ENCODE data around the gene SHISA5. TPM values are rescaled to one million over a fixed set of nuclear protein-coding genes. Genes with fewer than 3 reads are reported as not detected.

Gene SHISA5
- total and polyA plus RNA-seq, 4 donors: 40.9 to 123 (median 120) TPM

DNA sequence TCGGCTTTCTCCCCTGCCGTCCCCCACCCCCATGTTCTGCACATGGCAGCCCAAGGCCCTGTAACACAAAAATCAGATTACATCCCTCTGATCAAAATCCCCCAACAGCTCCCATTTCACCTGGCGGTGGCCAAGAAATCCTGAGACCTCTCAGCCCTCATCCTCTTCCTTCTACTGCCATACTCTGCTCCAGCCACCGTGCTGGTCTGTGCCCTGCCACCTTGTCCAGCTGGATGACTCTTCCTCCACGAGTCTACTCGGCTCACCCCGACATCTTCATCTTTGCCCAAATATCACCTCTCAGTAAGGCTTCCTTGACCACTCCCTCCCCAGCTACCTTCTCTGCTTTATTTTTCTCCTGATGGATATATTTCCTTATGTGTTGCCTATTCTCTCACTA, 67.1 kb downstream of the SHISA5 start:
- H3K27ac ChIP-seq (ENCODE audit: low read depth, low read length): no peak overlapping the region
- 90% methylated on average over 5 of the region's 7 CpGs for WGBS (ENCODE audit: insufficient coverage)

DNA sequence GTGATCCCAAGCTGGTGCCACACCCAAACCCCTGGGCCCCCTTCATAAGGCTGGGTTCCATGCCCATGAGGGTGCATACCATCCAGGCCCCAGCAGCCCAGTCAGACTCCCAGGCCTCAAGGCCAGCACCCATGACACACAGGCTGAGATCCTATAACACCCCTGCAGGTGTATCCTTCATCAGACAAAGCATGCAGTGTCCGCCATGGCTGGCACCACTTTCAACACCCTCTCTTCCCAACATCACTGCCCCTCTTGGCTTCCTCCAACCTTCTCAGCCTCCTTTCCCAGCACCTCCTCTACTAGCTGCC, 67.5 kb downstream of the SHISA5 start:
- H3K27me3 ChIP-seq (ENCODE audit: control insufficient read depth, insufficient read depth, low read length): no peaks in the 10 kb centered on the region
- H3K27ac ChIP-seq (ENCODE audit: low read depth, low read length): no peak overlapping the region
- DNase-seq (ENCODE audit: low read depth in 4 of 6, low spot score in 6 of 6): no peak
- peaks cover 24% of the 10 kb centered on the region for H3K4me1 ChIP-seq (ENCODE audit: control insufficient read depth, insufficient read depth, low read length)
- WGBS (ENCODE audit: insufficient coverage): 0% methylated on average over 1 of the region's 1 CpG
- H3K4me3 ChIP-seq (ENCODE audit: low read depth, low read length): no peak overlapping the region
- H3K36me3 ChIP-seq (ENCODE audit: control insufficient read depth, insufficient read depth, low read length): peaks cover 30% of the 10 kb centered on the region
- H3K9me3 ChIP-seq (ENCODE audit: control insufficient read depth, insufficient read depth, low read length): no peaks in the 10 kb centered on the region

More for the DNA sequence above, 67.1 kb downstream of the SHISA5 start:
- Histone ChIP-seq H3K4me3 (ENCODE audit: low read depth, low read length) (no peak overlapping the region), H3K4me1 (ENCODE audit: control insufficient read depth, insufficient read depth, low read length) (peaks cover 24% of the 10 kb centered on the region), H3K27me3 (ENCODE audit: control insufficient read depth, insufficient read depth, low read length) (no peaks in the 10 kb centered on the region), H3K36me3 (ENCODE audit: control insufficient read depth, insufficient read depth, low read length) (peaks cover 28% of the 10 kb centered on the region), H3K9me3 (ENCODE audit: control insufficient read depth, insufficient read depth, low read length) (no peaks in the 10 kb centered on the region)
- no peak for DNase-seq (ENCODE audit: low read depth in 4 of 6, low spot score in 6 of 6)

DNA sequence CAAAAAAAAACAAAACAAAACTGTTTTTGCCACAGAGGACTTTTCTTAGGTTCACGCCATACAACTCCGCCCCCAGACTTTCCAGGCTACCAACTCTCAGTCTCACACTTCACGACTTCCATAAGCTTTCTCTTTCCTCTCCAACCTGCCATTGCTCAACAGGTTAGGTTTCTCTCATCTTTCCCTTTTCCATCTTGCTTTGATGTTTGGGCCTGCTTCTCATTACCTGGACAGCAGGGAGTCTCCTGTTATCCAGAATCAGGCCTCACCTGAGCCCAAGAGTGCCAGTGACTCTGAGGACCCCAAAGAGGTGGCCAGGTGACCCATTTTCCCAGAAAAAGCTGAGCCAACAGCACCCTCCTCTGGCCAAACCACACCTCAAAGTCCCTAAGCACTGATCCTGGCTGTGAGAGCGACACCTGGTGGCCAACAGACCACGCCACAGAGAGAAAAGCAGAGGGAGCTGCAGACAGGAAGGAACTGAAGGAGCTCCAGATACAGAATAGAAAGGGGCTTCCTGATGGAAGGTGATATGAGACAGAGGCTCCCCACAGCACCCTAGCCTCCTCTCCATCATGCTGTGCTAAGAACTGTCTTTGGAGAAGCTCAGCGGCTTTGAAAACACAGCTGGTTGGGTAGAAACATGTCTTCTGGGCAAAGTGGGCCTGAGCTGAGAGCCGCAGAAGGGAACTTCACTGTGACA, 68.0 kb downstream of the SHISA5 start:
- H3K27me3 ChIP-seq (ENCODE audit: control insufficient read depth, insufficient read depth, low read length): no peaks in the 10 kb centered on the region
- no peak overlapping the region for H3K4me3 ChIP-seq (ENCODE audit: low read depth, low read length)
- peak in 4 of 6 donors; percentile 81 to 96 (median 89) for DNase-seq (ENCODE audit: low read depth in 4 of 6, low spot score in 6 of 6)
- H3K27ac ChIP-seq (ENCODE audit: low read depth, low read length): no peak overlapping the region
- H3K36me3 ChIP-seq (ENCODE audit: control insufficient read depth, insufficient read depth, low read length): peaks cover 35% of the 10 kb centered on the region
- no peaks in the 10 kb centered on the region for H3K9me3 ChIP-seq (ENCODE audit: control insufficient read depth, insufficient read depth, low read length)
- H3K4me1 ChIP-seq (ENCODE audit: control insufficient read depth, insufficient read depth, low read length): peaks cover 19% of the 10 kb centered on the region
- 70% methylated on average over 5 of the region's 7 CpGs for WGBS (ENCODE audit: insufficient coverage)

DNA sequence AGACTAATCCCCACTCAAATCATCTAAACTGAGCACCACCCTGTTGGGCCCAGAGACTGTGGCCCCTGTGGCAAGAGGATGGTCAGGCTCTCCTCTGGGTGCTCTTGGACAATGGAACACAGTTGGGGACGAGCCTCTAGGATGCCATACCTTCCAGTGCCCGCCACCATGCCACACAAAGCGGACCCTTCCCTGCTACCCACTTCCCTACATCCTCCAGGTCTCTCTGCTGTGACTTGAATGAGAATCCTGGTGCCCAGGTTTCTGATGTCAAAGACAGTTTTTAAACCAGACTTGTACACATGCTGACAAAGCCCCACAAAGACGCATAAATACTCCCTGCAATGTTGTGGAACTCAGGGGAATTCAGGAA, 68.8 kb downstream of the SHISA5 start:
- peaks cover 35% of the 10 kb centered on the region for H3K36me3 ChIP-seq (ENCODE audit: control insufficient read depth, insufficient read depth, low read length)
- WGBS (ENCODE audit: insufficient coverage): 100% methylated on average over 2 of the region's 4 CpGs
- no peak for DNase-seq (ENCODE audit: low read depth in 4 of 6, low spot score in 6 of 6)
- H3K4me3 ChIP-seq (ENCODE audit: low read depth, low read length): no peak overlapping the region
- H3K4me1 ChIP-seq (ENCODE audit: control insufficient read depth, insufficient read depth, low read length): peaks cover 20% of the 10 kb centered on the region
- H3K27ac ChIP-seq (ENCODE audit: low read depth, low read length): no peak overlapping the region
- no peaks in the 10 kb centered on the region for H3K27me3 ChIP-seq (ENCODE audit: control insufficient read depth, insufficient read depth, low read length)
- H3K9me3 ChIP-seq (ENCODE audit: control insufficient read depth, insufficient read depth, low read length): no peaks in the 10 kb centered on the region

DNA sequence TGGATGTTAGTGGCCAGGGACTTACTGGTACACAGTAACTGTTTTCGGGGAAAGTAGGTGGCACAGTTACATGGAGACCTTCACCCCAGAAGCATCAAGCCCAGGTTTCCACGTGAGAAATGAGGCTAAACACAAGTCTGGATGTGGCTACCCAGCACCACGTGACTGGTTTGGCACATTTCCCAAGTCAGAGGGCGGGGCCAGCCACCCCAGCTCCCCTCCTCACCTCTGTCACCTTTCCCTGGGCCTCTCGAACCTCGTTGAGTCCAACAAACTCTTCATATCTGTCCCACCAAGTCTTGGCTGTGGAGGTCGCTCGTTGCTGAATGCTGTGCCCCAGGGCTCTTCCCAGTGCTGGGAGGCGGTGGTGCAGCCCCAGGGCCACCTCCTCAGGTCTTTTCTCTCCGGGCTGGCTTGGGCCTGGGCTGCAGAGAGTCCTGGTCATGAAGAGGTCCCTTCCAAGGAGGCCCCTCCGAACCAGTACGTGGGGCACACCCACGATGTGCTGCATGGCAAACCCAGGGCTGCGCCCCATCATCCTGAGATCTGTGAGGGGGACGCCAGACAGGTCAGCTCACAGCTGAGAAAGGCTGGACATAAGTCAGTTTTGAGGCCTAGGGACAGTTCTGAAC, 69.3 kb downstream of the SHISA5 start:
- H3K4me3 ChIP-seq (ENCODE audit: low read depth, low read length): no peak overlapping the region
- WGBS (ENCODE audit: insufficient coverage): 90% methylated on average over 15 of the region's 15 CpGs
- H3K4me1 ChIP-seq (ENCODE audit: control insufficient read depth, insufficient read depth, low read length): peaks cover 23% of the 10 kb centered on the region
- DNase-seq (ENCODE audit: low read depth in 4 of 6, low spot score in 6 of 6): no peak
- H3K36me3 ChIP-seq (ENCODE audit: control insufficient read depth, insufficient read depth, low read length): peaks cover 35% of the 10 kb centered on the region
- H3K27me3 ChIP-seq (ENCODE audit: control insufficient read depth, insufficient read depth, low read length): no peaks in the 10 kb centered on the region
- no peaks in the 10 kb centered on the region for H3K9me3 ChIP-seq (ENCODE audit: control insufficient read depth, insufficient read depth, low read length)
- peak overlapping the region; percentile 29 for H3K27ac ChIP-seq (ENCODE audit: low read depth, low read length)

DNA sequence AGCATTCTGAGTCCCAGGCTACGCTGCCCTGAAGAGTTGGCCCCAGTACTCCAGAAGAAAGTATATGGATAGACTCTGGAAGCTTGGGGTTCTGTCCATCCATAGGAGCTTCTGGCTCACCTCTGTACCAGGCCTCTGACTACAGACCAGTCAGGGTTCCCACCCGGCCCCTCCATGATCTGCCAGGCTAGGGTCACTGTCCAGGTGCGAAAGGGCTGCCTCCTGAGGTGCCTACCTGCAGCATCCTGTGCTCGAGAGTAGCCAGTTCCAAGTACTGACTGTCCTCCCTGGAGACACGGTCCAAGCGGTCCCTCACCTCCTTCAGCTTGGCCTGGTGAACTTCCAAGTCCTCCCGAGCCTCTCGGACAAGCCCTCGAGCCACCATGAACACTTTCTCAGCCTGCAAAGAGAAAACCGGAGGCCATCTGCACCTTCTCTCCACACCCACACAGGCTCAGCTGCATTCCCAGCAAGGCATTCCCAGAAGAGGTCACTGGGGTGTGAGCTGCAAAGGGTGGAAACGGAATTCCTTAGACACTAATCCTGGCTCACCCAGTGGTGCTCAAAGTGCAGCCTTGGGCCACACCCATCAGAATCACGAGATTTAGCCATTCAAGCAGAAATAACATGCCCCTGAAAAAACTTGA, 70.4 kb downstream of the SHISA5 start:
- Histone ChIP-seq H3K9me3 (ENCODE audit: control insufficient read depth, insufficient read depth, low read length) (no peaks in the 10 kb centered on the region), H3K36me3 (ENCODE audit: control insufficient read depth, insufficient read depth, low read length) (peaks cover 35% of the 10 kb centered on the region), H3K4me3 (ENCODE audit: low read depth, low read length) (no peak overlapping the region), H3K27me3 (ENCODE audit: control insufficient read depth, insufficient read depth, low read length) (no peaks in the 10 kb centered on the region), H3K27ac (ENCODE audit: low read depth, low read length) (peak overlapping the region; percentile 52), H3K4me1 (ENCODE audit: control insufficient read depth, insufficient read depth, low read length) (peaks cover 16% of the 10 kb centered on the region)
- 92% methylated on average over 11 of the region's 12 CpGs for WGBS (ENCODE audit: insufficient coverage)
- DNase-seq (ENCODE audit: low read depth in 4 of 6, low spot score in 6 of 6): peak in 1 of 6 donors; percentile 34

DNA sequence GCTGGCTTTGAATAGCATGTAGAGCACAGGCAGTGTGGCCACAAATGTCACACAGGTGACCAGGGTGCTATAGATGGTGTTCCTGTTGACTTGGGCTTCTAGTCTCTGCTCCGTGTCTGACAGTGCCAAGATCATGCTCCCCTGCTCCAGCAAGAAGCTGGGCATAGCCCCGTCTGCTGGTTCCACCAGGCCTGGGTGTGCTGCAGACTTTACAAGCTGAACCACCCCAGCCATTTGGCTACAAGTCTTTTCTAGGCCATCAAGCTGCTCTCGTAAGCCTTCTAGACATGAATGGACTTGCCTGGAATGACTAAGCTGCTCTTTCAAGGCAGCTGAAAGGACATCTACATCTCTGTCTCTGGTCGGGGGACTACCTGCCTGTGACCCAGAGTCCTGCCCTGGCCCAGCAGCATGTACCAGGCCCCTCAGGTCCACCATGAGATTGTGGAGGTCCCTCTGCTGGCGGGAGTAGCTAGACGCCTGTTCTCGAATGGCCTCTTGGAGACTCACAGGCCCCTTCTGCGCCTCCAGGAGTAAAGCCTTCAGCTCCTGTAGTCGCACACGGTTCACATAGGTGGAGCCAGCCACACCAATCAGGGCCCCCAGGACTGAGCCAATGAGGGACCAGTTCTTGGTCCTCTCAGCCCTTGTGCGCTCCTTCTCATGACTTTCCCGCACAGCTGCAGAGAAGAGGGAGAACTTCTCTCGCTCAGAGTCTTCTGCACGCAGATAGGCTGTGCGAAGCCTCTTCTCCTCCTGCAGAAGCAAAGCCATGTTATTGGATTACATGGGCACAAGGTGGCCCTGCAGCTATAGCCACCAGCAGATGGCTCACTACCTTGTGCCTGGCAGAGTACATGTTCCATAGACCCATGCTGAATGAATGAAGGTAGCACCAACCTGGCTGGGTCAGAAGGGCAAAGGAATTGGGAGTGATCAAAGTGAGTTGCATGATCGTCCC, 71.3 kb downstream of the SHISA5 start:
- H3K4me1 ChIP-seq (ENCODE audit: control insufficient read depth, insufficient read depth, low read length): peaks cover 25% of the 10 kb centered on the region
- H3K9me3 ChIP-seq (ENCODE audit: control insufficient read depth, insufficient read depth, low read length): no peaks in the 10 kb centered on the region
- 69% methylated on average over 13 of the region's 16 CpGs for whole genome bisulfite sequencing (ENCODE audit: insufficient coverage)
- no peak overlapping the region for H3K4me3 ChIP-seq (ENCODE audit: low read depth, low read length)
- H3K36me3 ChIP-seq (ENCODE audit: control insufficient read depth, insufficient read depth, low read length): peaks cover 35% of the 10 kb centered on the region
- H3K27me3 ChIP-seq (ENCODE audit: control insufficient read depth, insufficient read depth, low read length): no peaks in the 10 kb centered on the region
- no peak overlapping the region for H3K27ac ChIP-seq (ENCODE audit: low read depth, low read length)
- DNase-seq (ENCODE audit: low read depth in 4 of 6, low spot score in 6 of 6): peak in 1 of 6 donors; percentile 7

DNA sequence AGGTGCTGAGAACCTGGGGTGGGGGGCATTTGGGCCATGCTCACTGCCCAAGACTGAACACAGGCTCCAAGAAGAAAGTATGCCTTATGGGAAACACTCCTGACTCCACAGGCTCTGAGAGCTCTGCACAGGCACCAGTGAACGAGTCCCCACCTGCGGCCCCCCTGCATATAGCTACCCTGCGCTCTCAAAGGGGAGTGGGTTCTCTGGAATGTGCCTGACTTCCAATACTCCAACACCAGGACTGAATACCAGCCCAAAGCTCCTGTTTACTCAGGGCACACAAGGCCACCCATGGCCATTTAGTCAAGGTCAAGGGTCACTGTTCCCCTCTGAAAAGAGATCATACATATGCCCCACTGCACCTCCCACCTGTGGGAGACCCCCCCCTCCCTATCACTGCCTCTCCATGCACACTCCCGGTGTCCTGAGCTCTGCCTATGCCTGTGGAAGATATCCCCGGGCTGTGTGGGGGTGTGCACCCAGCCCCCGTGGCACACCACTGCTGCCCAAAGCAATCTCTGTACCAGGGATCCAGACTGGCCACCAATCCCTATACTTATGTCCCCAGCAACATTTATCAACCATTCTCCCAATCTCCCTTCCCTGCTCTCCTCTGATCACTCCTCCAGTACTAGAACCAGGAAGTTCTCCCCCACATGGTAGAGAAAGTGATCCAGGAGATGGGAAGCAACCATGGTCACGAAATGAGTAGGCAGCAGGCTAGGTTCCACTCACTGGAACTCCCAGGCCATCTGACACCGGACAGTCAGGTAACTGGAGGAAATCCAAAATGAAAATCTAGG, 72.5 kb downstream of the SHISA5 start:
- no peaks in the 10 kb centered on the region for H3K9me3 ChIP-seq (ENCODE audit: control insufficient read depth, insufficient read depth, low read length)
- H3K4me1 ChIP-seq (ENCODE audit: control insufficient read depth, insufficient read depth, low read length): peaks cover 36% of the 10 kb centered on the region
- H3K27ac ChIP-seq (ENCODE audit: low read depth, low read length): no peak overlapping the region
- 100% methylated on average over 3 of the region's 8 CpGs for WGBS (ENCODE audit: insufficient coverage)
- H3K4me3 ChIP-seq (ENCODE audit: low read depth, low read length): no peak overlapping the region
- no peak for DNase-seq (ENCODE audit: low read depth in 4 of 6, low spot score in 6 of 6)
- no peaks in the 10 kb centered on the region for H3K27me3 ChIP-seq (ENCODE audit: control insufficient read depth, insufficient read depth, low read length)
- H3K36me3 ChIP-seq (ENCODE audit: control insufficient read depth, insufficient read depth, low read length): peaks cover 35% of the 10 kb centered on the region

DNA sequence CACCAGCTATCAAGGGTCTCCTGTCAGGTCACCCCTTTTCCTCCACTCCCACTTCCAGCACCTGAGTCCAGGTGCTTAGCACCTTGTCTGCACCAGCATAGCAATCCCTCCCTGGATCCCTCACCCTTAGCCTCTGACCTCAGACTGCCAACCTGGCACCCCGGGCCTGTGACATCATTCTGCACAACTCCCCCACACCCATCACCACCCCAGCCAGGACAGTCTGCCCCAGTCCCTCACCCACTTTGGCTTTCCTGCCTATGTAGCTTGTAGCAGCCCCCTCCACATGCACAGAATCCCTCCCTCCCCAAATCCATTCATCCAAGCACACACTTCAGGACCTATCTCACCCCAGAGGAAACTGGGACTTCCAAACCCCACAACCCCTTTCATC, 73.3 kb downstream of the SHISA5 start:
- Histone ChIP-seq H3K4me3 (ENCODE audit: low read depth, low read length) (no peak overlapping the region), H3K4me1 (ENCODE audit: control insufficient read depth, insufficient read depth, low read length) (peaks cover 40% of the 10 kb centered on the region), H3K9me3 (ENCODE audit: control insufficient read depth, insufficient read depth, low read length) (no peaks in the 10 kb centered on the region), H3K27me3 (ENCODE audit: control insufficient read depth, insufficient read depth, low read length) (no peaks in the 10 kb centered on the region), H3K27ac (ENCODE audit: low read depth, low read length) (no peak overlapping the region), H3K36me3 (ENCODE audit: control insufficient read depth, insufficient read depth, low read length) (peaks cover 35% of the 10 kb centered on the region)
- WGBS (ENCODE audit: insufficient coverage): 89% methylated on average over 1 of the region's 1 CpG
- DNase-seq (ENCODE audit: low read depth in 4 of 6, low spot score in 6 of 6): no peak

All from spinal cord (tissue), 10 donors.